HL-60/S4 (cell line): ENCODE measurements around the gene ZSWIM3.
"Not testable (repeated sequence)": the region's sequence is repeated elsewhere in the genome, so short reads cannot be mapped to it uniquely, and the experiment has no call there.

Experiments used
- in situ Hi-C: fragments of 300-500 bp; cut with MboI; formaldehyde crosslinking; loops from 2 replicates; pipeline ENCODE4 v1.14.3; 2022; ENCODE audit warnings: low sequenced_read_pairs

Gene ZSWIM3

GRCh38 chr20:45857114-45857881, at the start of gene ZSWIM3, which contains the start of gene ACOT8:
ZSWIM3 (plus strand) TSS chr20:45857614; CDS start chr20:45857826, 212 bp downstream.
ACOT8 (minus strand) TSS chr20:45857392; CDS start chr20:45857315, 77 bp downstream.
- in situ Hi-C loops = no loop called here

GRCh38 chr20:45810191-45810970, 47.0 kb upstream of the ZSWIM3 start:
- in situ Hi-C loops = no loop called here

- in situ Hi-C loops = no loop called here
Measured at GRCh38 chr20:45812157-45813005, 45.0 kb upstream of the ZSWIM3 start, which contains the start of gene UBE2C. UBE2C (plus strand) TSS chr20:45812644; CDS start chr20:45812696, 52 bp downstream.

GRCh38 chr20:45813006-45813340, 44.4 kb upstream of the ZSWIM3 start:
- in situ Hi-C loops = no loop called here

GRCh38 chr20:45813489-45813888, 43.9 kb upstream of the ZSWIM3 start:
- in situ Hi-C loops = no loop called here

GRCh38 chr20:45814314-45814713, 43.1 kb upstream of the ZSWIM3 start:
- in situ Hi-C loops = no loop called here

GRCh38 chr20:45816951-45817350, 40.5 kb upstream of the ZSWIM3 start:
- in situ Hi-C loops = no loop called here

GRCh38 chr20:45817376-45818194, 39.8 kb upstream of the ZSWIM3 start:
- in situ Hi-C loops = no loop called here

GRCh38 chr20:45818239-45818638, 39.2 kb upstream of the ZSWIM3 start:
- in situ Hi-C loops = no loop called here

GRCh38 chr20:45819466-45819865, 37.9 kb upstream of the ZSWIM3 start:
- in situ Hi-C loops = no loop called here

GRCh38 chr20:45821947-45822346, 35.5 kb upstream of the ZSWIM3 start:
- in situ Hi-C loops = no loop called here

- in situ Hi-C loops = no loop called here
Measured at GRCh38 chr20:45822857-45823256, 34.6 kb upstream of the ZSWIM3 start.

GRCh38 chr20:45823949-45824835, 33.2 kb upstream of the ZSWIM3 start:
- in situ Hi-C loops = no loop called here

GRCh38 chr20:45826381-45827019, 30.9 kb upstream of the ZSWIM3 start:
- in situ Hi-C loops = no loop called here

- in situ Hi-C loops = no loop called here
Measured at GRCh38 chr20:45827030-45827652, 30.3 kb upstream of the ZSWIM3 start, which contains the start of gene TNNC2. TNNC2 (minus strand) TSS chr20:45827312; CDS start chr20:45827248, 64 bp downstream.

- in situ Hi-C loops = no loop called here
Measured at GRCh38 chr20:45827712-45828111, 29.7 kb upstream of the ZSWIM3 start.

- in situ Hi-C loops = no loop called here
Measured at GRCh38 chr20:45828589-45828988, 28.8 kb upstream of the ZSWIM3 start.

- in situ Hi-C loops = not testable (repeated sequence)
Measured at GRCh38 chr20:45829673-45830106, 27.7 kb upstream of the ZSWIM3 start.
